RWPE2 (cell line): ENCODE results near the gene KMT5B.
"Not testable (repeated sequence)": the region's sequence is repeated elsewhere in the genome, so short reads cannot be mapped to it uniquely, and the experiment has no call there.

Experiments used
- ATAC-seq: fragments of 200-7000 bp; cut with Tn5 transposase; 3 replicates; pipeline ENCODE4 v1.9.1; 2021; ENCODE audit warnings: low read depth
- DNase-seq: peaks from one replicate; pipeline ENCODE4 v3.0.0-alpha.2; 2020; ENCODE audit warnings: low spot score
- H3K27ac ChIP-seq: fragments of 450-650 bp; 2 replicates; pipeline ENCODE4 v1.5.1; 2017; ENCODE audit warnings: mild to moderate bottlenecking; ENCODE audit not compliant: poor library complexity, severe bottlenecking
- H3K27me3 ChIP-seq: fragments of 250-450 bp; sonication (Bioruptor Pico); 2 replicates; pipeline ENCODE4 v1.5.1; 2021; ENCODE audit warnings: mild to moderate bottlenecking, moderate library complexity; ENCODE audit not compliant: insufficient read depth, poor library complexity, severe bottlenecking
- H3K36me3 ChIP-seq: fragments of 250-450 bp; sonication (Bioruptor Pico); 2 replicates; pipeline ENCODE4 v1.5.1; 2020; ENCODE audit warnings: low read depth, mild to moderate bottlenecking, moderate library complexity
- H3K4me1 ChIP-seq: fragments of 250-450 bp; sonication (Bioruptor Pico); 2 replicates; pipeline ENCODE4 v1.5.1; 2021; ENCODE audit warnings: mild to moderate bottlenecking, moderate library complexity; ENCODE audit not compliant: insufficient read depth, poor library complexity, severe bottlenecking
- H3K4me3 ChIP-seq: fragments of 250-450 bp; sonication (Bioruptor Pico); 2 replicates; pipeline ENCODE4 v1.5.1; 2021; ENCODE audit warnings: mild to moderate bottlenecking, moderate library complexity; ENCODE audit not compliant: severe bottlenecking
- H3K9me3 ChIP-seq: fragments of 250-450 bp; sonication (Bioruptor Pico); 2 replicates; pipeline ENCODE4 v1.5.1; 2021; ENCODE audit warnings: mild to moderate bottlenecking, moderate library complexity; ENCODE audit not compliant: severe bottlenecking
- TF ChIP-seq, protein P1 (sequence below): fragments of 450-650 bp; IDR thresholded peaks from one replicate; pipeline ENCODE4 v1.5.1; 2017; ENCODE audit warnings: mild to moderate bottlenecking, moderate library complexity; ENCODE audit not compliant: poor library complexity, severe bottlenecking

The KMT5B gene

DNA sequence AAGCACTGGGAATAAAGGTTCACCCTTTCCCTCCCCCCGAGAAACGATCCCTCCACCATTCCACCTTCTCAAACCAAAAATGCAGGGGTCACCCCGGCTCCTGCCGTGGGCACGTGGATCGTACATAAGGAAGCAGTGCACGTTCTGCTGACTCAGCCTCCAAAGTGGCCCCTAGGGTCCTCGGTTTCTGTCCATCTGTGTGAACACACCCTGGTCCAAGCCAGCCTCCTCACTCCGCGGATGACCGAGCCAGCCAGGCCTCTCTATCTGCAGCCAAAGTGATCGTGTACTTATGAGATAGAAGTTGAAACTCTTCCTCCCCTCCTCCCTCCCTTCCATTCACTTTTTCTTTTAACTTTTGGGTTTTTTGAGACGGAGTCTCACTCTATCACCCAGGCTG, 42.4 kb upstream of the KMT5B start:
- ATAC-seq (no peak), DNase-seq (no peak)
- no peak overlapping the region for H3K4me3 ChIP-seq
- no peaks in the 10 kb centered on the region for H3K36me3 ChIP-seq
- H3K27ac ChIP-seq, result no peak overlapping the region
- no peaks in the 10 kb centered on the region for H3K4me1 ChIP-seq
- no peaks in the 10 kb centered on the region for H3K9me3 ChIP-seq
- no peaks in the 10 kb centered on the region for H3K27me3 ChIP-seq
- TF ChIP-seq, protein P1, sequence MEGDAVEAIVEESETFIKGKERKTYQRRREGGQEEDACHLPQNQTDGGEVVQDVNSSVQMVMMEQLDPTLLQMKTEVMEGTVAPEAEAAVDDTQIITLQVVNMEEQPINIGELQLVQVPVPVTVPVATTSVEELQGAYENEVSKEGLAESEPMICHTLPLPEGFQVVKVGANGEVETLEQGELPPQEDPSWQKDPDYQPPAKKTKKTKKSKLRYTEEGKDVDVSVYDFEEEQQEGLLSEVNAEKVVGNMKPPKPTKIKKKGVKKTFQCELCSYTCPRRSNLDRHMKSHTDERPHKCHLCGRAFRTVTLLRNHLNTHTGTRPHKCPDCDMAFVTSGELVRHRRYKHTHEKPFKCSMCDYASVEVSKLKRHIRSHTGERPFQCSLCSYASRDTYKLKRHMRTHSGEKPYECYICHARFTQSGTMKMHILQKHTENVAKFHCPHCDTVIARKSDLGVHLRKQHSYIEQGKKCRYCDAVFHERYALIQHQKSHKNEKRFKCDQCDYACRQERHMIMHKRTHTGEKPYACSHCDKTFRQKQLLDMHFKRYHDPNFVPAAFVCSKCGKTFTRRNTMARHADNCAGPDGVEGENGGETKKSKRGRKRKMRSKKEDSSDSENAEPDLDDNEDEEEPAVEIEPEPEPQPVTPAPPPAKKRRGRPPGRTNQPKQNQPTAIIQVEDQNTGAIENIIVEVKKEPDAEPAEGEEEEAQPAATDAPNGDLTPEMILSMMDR, result no peak

DNA sequence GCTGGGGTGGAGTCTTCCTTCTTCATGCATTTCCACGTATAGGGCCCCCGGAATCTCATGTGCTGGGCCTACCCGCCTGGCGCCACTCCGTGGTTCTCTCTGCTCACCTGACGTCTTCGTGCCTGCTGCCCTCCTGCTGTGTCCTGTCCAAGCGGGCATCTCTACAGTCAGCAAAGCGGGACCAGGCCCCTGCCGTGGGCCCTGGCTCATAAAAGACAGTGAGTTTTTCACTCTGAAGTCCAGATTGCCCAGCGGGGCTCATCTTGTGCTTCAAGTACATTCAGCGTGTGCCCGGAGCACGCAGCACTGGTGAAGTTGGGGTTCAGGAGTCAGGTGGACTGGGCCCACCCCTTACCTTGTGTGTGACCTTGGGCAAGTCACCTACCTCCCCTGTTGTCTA, 41.3 kb upstream of the KMT5B start:
- no peak for ATAC-seq
- DNase-seq, result no peak
- Histone ChIP-seq H3K36me3 (no peaks in the 10 kb centered on the region), H3K4me1 (no peaks in the 10 kb centered on the region), H3K4me3 (no peak overlapping the region), H3K9me3 (no peaks in the 10 kb centered on the region), H3K27ac (no peak overlapping the region), H3K27me3 (no peaks in the 10 kb centered on the region)
- TF ChIP-seq, protein P1, result no peak

DNA sequence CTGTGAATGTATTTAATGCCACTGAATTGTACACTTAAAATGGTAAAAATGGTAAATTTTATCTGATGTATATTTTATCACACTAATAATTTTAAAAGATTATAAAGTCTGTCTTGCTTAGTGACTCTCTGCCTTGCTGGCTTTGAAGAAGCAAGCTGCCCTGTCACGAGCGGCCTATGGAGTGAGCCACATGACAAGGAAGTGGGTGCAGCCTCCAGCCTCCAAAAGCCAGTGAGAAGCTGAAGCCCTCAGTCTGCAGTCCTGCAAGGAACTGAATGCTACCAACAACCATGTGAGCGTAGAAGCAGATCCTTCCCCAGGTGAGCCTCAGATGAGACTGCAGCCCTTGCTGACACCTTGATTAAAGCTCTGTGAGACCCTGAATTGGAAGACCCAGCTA, 38.7 kb upstream of the KMT5B start:
- no peaks in the 10 kb centered on the region for H3K4me1 ChIP-seq
- no peaks in the 10 kb centered on the region for H3K36me3 ChIP-seq
- H3K27ac ChIP-seq, result no peak overlapping the region
- TF ChIP-seq, protein P1, result no peak
- H3K27me3 ChIP-seq, result no peaks in the 10 kb centered on the region
- no peak overlapping the region for H3K4me3 ChIP-seq
- DNase-seq (no peak), ATAC-seq (no peak)
- no peaks in the 10 kb centered on the region for H3K9me3 ChIP-seq

DNA sequence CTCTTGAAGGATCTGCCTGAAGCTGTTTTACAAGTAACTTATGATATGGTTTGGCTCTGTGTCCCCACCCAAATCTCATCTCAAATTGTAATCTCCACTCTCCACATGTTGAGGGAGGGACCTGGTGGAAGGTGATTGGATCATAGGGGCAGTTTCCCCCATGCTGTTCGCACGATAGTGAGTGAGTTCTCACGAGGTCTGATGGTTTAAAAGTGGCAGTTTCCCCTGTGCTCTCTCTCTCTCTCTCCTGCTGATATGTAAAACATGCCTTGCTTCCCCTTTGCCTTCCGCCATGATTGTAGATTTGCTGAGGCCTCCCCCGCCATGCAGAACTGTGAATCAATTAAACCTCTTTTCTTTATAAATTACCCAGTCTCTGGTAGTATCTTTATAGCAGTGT, 31.8 kb upstream of the KMT5B start:
- H3K27me3 ChIP-seq, H3K4me1 ChIP-seq, H3K9me3 ChIP-seq, H3K36me3 ChIP-seq, ATAC-seq, H3K27ac ChIP-seq, DNase-seq, H3K4me3 ChIP-seq: not testable (repeated sequence)

DNA sequence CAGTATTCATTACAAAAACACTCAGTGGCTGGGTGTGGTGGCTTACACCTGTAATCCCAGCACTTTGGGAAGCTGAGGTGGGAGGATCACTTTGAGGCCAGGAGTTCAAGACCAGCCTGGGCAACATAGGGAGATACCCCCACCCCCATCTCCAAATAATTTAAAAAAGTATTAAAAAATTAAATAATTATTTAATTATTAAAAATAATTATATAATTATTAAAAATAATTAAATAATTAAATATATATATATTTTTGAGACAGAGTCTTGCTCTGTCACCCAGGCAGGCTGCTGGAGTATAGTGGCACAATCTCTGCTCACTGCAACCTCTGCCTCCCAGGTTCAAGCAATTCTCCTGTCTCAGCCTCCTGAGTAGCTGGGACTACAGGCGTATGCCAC, 30.8 kb upstream of the KMT5B start:
- not testable (repeated sequence) for H3K4me3 ChIP-seq, H3K27me3 ChIP-seq, H3K9me3 ChIP-seq, ATAC-seq, H3K27ac ChIP-seq, H3K36me3 ChIP-seq, DNase-seq, H3K4me1 ChIP-seq

DNA sequence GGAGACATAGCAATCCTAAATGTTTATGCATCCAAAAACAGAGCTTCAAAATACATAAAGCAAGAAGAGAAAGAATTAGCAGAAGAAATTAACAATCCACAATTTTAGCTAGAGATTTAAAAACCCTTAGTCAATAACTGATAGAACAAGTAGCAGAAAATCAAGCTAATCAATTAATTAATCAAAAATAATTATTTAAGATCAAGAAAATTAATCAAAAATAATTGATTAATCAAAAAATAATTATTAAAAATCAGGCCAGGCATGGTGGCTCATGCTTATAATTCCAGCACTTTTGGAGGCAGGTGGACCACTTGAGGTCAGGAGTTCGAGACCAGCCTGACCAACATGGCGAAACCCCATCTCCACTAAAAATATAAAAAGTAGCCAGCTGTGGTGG, 29.5 kb upstream of the KMT5B start:
- Histone ChIP-seq H3K9me3 (peaks cover 3% of the 10 kb centered on the region), H3K36me3 (no peaks in the 10 kb centered on the region), H3K27ac (no peak overlapping the region), H3K4me1 (no peaks in the 10 kb centered on the region), H3K27me3 (no peaks in the 10 kb centered on the region), H3K4me3 (no peak overlapping the region)
- TF ChIP-seq, protein P1, result no peak
- no peak for ATAC-seq
- DNase-seq, result no peak
